HG02938 (cell line): Measurements from ENCODE around the gene DOK5.

Experiments used
- ATAC-seq: cut with Tn5 transposase; IDR thresholded peaks from one replicate; pipeline ENCODE4 v1.9.1; 2021; ENCODE audit warnings: mild to moderate bottlenecking, moderate library complexity; ENCODE audit not compliant: unreplicated experiment

DOK5 gene

DNA sequence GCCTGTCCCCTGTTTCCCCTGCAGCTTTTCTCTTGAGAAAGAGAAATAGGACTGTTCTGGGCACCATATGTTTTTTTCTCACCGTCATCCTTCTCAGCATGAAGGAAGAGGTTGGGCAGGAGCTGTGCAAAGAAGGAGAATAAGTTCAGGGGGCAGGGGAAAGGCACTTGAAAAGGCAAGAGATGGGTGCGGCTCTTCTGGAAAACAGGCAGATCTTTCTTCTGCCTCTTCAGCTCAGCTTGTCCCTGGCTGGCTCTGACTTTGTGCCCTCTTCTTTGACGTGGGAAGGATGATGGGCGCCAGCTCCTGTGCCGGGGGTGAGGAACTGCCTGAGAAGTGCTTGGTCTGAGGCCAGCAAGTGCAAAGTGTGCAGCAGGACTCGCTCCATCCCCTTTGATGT lies 206.5 kb downstream of the DOK5 start:
- ATAC-seq: no peak

DNA sequence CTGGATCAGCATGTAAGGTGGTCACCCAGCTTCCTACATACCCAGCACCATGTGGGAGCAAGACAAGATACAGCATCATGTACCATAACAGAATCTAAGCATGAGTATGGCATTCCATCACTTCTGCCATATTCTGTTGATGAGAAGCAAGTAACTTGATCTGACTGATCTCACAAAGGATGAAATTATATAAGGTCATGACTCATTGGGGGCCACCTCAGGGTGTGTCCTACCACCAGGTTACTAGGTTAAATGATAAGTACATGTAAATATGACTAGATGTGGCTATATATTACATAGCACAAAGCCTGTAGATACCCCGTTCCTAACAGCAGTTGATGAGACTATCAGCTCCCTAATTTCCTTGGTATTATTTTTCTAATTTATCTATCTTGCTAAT lies 213.1 kb downstream of the DOK5 start:
- no peak for ATAC-seq

DNA sequence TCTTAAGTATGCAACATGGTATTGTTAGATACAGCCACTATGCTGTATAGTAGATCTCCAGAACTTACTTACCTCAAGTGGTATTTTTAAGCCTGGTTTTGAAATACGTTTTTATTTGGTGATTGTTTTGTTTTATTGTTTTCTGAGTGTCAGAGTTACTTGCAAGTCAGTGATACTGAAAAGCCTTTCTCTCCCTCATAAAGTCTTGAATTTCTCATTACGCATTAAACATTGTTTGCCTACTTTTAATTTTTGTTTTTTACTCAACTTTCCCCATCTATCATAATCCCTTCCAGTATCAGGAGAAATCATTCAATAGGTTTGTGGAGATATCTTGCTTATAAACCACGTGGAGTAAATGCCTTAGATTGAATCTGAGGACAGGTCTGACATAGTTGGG lies 214.9 kb downstream of the DOK5 start:
- ATAC-seq: no peak

DNA sequence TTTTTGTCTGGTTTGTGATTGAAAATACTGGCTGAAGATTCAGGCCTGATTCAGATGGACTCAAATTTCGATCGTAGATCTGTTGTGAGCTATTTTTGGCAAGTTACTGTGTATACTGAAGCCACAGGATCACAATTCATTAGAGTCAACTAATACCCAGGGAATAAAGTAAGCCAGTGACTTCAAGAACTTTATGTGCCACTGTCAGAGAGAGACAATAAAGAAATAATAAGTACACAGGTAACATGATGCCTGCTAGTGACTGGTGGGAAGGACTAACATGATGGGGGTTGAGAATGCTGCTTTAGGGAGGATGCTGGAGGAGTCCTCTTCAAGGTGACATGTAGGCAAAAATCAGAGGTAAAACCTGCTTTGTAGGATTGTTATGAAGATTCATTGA lies 215.9 kb downstream of the DOK5 start:
- ATAC-seq: no peak

DNA sequence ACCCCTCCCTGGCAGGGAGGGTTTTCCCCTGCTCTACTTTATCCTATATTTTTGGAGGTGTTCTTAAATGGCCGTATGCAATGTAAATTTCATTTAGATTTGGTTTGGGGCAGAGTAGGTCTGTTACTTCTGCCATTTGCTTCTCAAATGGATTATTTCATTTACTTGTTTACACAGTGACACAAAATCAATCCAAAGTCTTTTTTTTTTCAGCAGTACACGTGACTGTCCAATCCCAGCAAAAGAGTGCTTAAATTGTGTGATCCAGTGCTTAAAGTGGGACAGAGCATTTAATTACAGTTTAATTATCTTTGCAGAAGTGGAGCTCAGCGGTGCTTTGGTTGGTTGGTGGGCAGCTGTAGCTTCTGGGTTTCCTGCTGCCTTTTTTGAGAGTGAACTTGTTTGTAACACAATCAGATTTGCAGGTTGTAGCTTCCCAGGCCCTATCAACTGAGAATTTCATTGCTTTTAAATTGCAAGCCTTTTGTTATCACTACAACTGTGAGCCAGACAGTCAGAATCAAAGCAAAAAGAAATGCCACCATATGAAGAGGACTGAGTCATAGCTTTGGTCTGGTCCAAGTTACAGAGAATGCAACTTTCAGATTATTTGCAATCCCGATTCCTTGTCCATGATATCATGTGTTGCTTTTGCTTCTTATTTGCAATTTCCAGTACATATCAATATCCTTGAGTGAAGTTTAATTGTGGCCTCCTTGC lies 216.9 kb downstream of the DOK5 start:
- no peak for ATAC-seq

DNA sequence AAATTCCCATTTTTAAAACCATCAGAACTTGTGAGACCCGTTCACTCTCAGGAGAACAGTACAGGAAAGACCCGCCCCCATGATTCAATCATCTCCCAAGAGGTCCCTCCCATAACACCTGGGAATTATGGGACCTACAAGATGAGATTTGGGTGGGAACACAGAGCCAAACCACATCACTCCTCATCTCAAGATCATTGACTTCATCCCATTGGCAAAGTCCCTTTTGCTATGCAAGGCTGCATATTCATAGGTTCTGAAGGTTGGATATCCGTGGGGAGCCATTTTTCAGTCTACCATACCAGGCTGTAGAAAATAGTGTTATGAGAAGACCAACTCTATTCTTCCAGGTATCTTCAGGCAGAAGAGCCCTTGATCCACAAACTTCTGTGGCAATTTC lies 219.1 kb downstream of the DOK5 start:
- no peak for ATAC-seq

DNA sequence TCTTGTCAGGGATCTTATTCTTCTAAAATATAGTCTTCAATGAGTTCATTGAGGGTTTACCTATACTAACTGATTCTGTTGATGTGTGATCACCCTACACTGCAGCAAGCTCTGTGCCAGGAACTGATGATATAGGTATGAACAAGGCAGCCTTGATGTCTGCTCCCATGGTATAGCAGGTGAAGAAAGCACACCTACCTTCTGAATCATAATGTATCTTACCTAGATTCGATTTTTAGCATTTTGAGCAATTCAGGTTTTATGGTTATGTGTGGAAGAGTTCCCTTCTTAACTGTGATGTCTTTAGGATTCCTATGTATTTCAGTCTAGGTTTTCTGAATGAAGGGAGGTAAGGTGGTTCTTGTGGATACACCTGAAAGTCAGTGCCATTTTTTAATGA lies 223.0 kb downstream of the DOK5 start:
- no peak for ATAC-seq
